B cell (primary cell): ENCODE data around the gene DDX59.

Experiments used
- CTCF ChIP-seq: fragments of 200-600 bp; IDR thresholded peaks from one replicate; pipeline ENCODE4 v1.8.0; 2022; ENCODE audit warnings: antibody characterized with exemption, mild to moderate bottlenecking
- EZH2 ChIP-seq: IDR thresholded peaks from 2 replicates; pipeline ENCODE4 v1.6.1; 2012; ENCODE audit warnings: borderline replicate concordance, low read depth, mild to moderate bottlenecking, moderate library complexity, low read length; ENCODE audit not compliant: insufficient read depth, poor library complexity, severe bottlenecking

- TF ChIP-seq CTCF = no peak
- no peak for TF ChIP-seq EZH2
These were observed 39.1 kb upstream of the DDX59 start for GRCh38 chr1:200708769-200709168.
